Neutrophil (primary cell): ENCODE data around the gene GAD1.

ENCODE experiments used
- H3K27ac ChIP-seq: fragments of 200-600 bp; sonication (generic); 2 replicates; pipeline ENCODE4 v1.5.1; 2016; ENCODE audit warnings: mild to moderate bottlenecking, moderate library complexity
- H3K27me3 ChIP-seq: fragments of 200-600 bp; sonication (generic); 2 replicates; pipeline ENCODE4 v1.6.0; 2016; ENCODE audit warnings: mild to moderate bottlenecking
- H3K36me3 ChIP-seq: fragments of 200-600 bp; sonication (generic); 2 replicates; pipeline ENCODE4 v1.5.1; 2017
- H3K4me1 ChIP-seq, 2 experiments: fragments of 200-600 bp in 1 of 2; sonication (generic) in 1 of 2; 1 replicate in 1 of 2; 2 replicates in 1 of 2; pipeline versions ENCODE4 v1.5.1 to v1.6.1; 2013 to 2016; ENCODE audit warnings: low read depth in 1 of 2, low read length in 1 of 2, mild to moderate bottlenecking in 1 of 2, moderate library complexity in 1 of 2; ENCODE audit not compliant: control insufficient read depth in 1 of 2, insufficient read depth in 1 of 2
- H3K4me3 ChIP-seq, 2 experiments: fragments of 200-600 bp in 1 of 2; sonication (generic) in 1 of 2; 1 replicate in 1 of 2; 2 replicates in 1 of 2; pipeline ENCODE4 v1.5.1; 2013 to 2016; ENCODE audit warnings: low read depth in 1 of 2, low read length in 1 of 2, mild to moderate bottlenecking in 1 of 2, moderate library complexity in 1 of 2
- H3K9me3 ChIP-seq: fragments of 200-600 bp; sonication (generic); 2 replicates; pipeline ENCODE4 v1.5.1; 2016
- TF ChIP-seq, protein P1 (sequence below): fragments of 200-600 bp; sonication (generic); IDR thresholded peaks from 2 replicates; pipeline ENCODE4 v1.5.1; 2016; ENCODE audit warnings: antibody characterized with exemption

The GAD1 gene

GRCh38 chr2:170819680-170820664 is 3.3 kb downstream of the GAD1 start:
- H3K27ac ChIP-seq, result no peak overlapping the region
- TF ChIP-seq, protein P1, sequence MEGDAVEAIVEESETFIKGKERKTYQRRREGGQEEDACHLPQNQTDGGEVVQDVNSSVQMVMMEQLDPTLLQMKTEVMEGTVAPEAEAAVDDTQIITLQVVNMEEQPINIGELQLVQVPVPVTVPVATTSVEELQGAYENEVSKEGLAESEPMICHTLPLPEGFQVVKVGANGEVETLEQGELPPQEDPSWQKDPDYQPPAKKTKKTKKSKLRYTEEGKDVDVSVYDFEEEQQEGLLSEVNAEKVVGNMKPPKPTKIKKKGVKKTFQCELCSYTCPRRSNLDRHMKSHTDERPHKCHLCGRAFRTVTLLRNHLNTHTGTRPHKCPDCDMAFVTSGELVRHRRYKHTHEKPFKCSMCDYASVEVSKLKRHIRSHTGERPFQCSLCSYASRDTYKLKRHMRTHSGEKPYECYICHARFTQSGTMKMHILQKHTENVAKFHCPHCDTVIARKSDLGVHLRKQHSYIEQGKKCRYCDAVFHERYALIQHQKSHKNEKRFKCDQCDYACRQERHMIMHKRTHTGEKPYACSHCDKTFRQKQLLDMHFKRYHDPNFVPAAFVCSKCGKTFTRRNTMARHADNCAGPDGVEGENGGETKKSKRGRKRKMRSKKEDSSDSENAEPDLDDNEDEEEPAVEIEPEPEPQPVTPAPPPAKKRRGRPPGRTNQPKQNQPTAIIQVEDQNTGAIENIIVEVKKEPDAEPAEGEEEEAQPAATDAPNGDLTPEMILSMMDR, result no peak
- H3K4me3 ChIP-seq, result no peak overlapping the region
- H3K36me3 ChIP-seq, result no peaks in the 10 kb centered on the region
- peaks cover 41 to 71% of the 10 kb centered on the region in 2 experiments for H3K4me1 ChIP-seq
- peaks cover 100% of the 10 kb centered on the region for H3K27me3 ChIP-seq
- no peaks in the 10 kb centered on the region for H3K9me3 ChIP-seq

GRCh38 chr2:170820757-170821530 is 4.3 kb downstream of the GAD1 start:
- TF ChIP-seq, protein P1, result no peak

GRCh38 chr2:170821531-170822289 is 5.0 kb downstream of the GAD1 start:
- Histone ChIP-seq H3K4me3 (no peak overlapping the region), H3K36me3 (no peaks in the 10 kb centered on the region), H3K27ac (no peak overlapping the region), H3K4me1 (peaks cover 28 to 55% of the 10 kb centered on the region in 2 experiments), H3K9me3 (no peaks in the 10 kb centered on the region), H3K27me3 (peaks cover 100% of the 10 kb centered on the region)
- TF ChIP-seq, protein P1, result no peak

More at GRCh38 chr2:170820757-170821530, 4.3 kb downstream of the GAD1 start:
- H3K36me3 ChIP-seq, result no peaks in the 10 kb centered on the region
- no peak overlapping the region for H3K27ac ChIP-seq
- no peaks in the 10 kb centered on the region for H3K9me3 ChIP-seq
- peaks cover 100% of the 10 kb centered on the region for H3K27me3 ChIP-seq
- H3K4me1 ChIP-seq, result peaks cover 35 to 62% of the 10 kb centered on the region in 2 experiments
- H3K4me3 ChIP-seq, result no peak overlapping the region

DNA sequence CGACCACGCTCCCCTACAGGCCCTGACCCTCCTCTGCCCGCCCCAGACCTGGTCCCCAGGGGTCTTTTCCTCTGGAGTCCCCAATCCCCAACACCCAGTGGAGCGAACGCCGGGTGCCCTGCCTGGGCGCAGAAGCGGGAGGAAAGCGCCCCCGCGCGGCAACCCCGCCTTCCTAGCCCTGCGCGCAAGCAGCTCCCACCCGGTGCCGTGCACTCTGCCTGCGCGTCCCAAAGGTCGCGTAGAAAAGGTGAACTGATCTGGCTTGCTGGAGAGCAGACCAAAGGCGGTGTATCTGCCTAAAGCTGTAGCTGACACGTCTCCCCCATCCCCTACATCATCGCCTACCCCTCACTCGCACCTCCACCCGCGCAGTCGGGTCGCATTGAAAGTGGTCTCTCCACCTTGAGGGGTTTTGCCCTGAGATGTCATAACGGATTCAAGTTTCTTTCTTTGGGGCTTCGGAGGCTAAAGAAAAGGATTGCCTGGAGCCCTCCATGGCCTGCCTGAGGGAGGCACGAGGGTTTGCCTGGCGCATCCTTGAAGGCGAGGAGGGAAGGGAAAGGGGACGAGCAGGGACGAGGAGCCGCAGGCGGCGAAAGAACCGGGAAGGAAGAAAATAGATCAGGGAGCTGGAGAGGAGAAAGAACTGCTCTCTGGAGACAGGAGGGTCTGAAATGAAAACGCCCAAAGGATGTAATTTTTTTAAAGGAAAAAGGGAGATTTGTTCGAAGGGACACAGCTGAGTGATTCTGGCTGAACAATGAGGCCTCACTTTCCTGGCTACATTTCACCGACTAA is 5.8 kb downstream of the GAD1 start:
- Histone ChIP-seq H3K27ac (no peak overlapping the region), H3K27me3 (peaks cover 100% of the 10 kb centered on the region), H3K4me3 (peak overlapping the region in 1 of 2 experiments; percentile 10), H3K9me3 (no peaks in the 10 kb centered on the region), H3K36me3 (no peaks in the 10 kb centered on the region), H3K4me1 (peaks cover 20 to 47% of the 10 kb centered on the region in 2 experiments)
- TF ChIP-seq, protein P1, result no peak
